GM12875 (cell line): Measurements from ENCODE around the gene HOXD8.

ENCODE experiments used
- H3K4me3 ChIP-seq: one replicate; pipeline ENCODE4 v1.5.1; 2011; ENCODE audit warnings: low read depth, low read length, control low read depth
- TF ChIP-seq, protein P1 (sequence below): IDR thresholded peaks from 2 replicates; pipeline ENCODE4 v1.5.1; 2011; ENCODE audit warnings: low read depth, mild to moderate bottlenecking, control low read depth, inconsistent platforms, low read length, moderate library complexity, borderline replicate concordance; ENCODE audit not compliant: insufficient read depth

The HOXD8 gene

DNA sequence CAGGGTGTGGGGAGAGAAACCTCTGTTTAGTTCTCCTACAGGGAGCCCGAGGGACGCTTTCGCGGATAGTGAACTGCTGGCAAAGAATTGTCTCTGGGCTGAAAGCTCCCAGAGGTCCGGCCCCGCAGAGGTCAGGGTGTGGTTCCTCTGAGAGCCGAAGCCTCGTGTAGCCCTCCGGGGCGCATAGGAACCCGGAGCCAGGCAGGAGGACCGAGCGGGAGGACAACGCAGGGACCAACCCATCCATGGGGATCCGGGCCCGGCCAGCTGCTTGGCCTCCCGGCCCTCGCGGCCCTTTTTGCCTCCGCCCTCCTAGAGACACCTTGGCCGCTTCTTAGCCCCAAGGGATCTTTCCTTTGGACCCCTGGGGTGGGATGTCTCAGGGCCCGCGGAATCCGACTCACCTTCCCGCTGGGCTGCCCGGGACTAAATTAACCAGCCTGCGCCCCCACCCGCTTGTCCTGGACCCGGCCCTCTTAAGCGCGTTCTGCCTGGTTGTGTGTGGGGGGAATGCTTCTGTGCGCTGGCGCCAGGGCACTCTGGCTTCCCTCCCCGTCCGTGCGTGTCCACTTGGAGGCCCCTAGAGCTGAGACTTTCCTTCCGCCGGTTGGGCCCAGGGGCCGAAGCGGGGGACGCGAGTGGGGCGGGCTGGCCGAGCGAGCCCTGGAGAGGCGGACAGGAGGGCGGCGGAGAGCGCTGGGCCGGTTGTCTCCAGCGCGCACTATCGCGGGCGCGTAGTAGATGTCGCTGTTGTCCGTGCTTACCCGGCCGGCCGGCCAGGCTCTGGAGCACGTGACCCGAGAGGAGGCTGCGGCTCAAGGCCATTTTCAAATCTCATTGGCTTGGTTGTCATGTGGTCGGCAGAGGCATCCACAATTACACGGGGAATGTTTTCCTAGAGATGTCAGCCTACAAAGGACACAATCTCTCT lies 13.4 kb upstream of the HOXD8 start, which contains the start of gene HOXD10:
Gene HOXD10 (plus strand): TSS at position 896 of the 931 bp plus-strand sequence. CDS start 56 bp downstream, outside the sequence.
- TF ChIP-seq, protein P1, sequence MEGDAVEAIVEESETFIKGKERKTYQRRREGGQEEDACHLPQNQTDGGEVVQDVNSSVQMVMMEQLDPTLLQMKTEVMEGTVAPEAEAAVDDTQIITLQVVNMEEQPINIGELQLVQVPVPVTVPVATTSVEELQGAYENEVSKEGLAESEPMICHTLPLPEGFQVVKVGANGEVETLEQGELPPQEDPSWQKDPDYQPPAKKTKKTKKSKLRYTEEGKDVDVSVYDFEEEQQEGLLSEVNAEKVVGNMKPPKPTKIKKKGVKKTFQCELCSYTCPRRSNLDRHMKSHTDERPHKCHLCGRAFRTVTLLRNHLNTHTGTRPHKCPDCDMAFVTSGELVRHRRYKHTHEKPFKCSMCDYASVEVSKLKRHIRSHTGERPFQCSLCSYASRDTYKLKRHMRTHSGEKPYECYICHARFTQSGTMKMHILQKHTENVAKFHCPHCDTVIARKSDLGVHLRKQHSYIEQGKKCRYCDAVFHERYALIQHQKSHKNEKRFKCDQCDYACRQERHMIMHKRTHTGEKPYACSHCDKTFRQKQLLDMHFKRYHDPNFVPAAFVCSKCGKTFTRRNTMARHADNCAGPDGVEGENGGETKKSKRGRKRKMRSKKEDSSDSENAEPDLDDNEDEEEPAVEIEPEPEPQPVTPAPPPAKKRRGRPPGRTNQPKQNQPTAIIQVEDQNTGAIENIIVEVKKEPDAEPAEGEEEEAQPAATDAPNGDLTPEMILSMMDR: no peak
- no peak within 1 kb of the TSS for H3K4me3 ChIP-seq

- TF ChIP-seq, protein P1: no peak
- H3K4me3 ChIP-seq: no peak overlapping the region
Measured at GRCh38 chr2:176117162-176117822, 12.2 kb upstream of the HOXD8 start.

DNA sequence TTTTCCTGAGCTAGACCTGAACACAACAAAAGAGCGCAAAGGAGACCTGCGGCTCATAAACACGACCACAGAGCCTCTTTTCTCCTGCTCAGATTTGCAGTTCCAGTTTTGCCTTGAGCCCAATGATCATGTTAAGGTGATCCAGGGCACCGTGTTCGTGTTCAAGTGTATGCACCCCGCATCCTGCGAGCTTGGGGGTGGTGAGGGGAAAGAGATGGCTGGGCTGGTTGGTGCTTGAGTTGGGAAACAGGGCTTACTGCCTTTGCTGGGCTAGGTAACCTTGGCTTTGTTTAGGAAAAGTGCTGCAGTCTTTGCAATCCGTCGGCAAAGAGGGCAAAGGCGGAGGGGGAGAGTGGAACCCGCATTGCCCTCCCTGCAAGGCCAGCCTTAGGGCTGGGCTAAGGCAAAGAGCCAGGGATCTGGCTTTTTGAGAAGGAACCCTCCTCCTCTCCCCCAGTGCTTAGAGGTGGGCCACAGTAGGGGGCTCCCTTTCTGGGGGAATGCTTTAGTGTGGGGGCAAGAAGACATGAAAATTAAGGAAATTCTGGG lies 11.6 kb upstream of the HOXD8 start:
- TF ChIP-seq, protein P1: no peak
- H3K4me3 ChIP-seq: no peak overlapping the region

GRCh38 chr2:176118601-176119339 lies 10.7 kb upstream of the HOXD8 start:
- TF ChIP-seq, protein P1: peak; percentile 64; the same call in 1 of the 2 replicates
- no peak overlapping the region for H3K4me3 ChIP-seq

DNA sequence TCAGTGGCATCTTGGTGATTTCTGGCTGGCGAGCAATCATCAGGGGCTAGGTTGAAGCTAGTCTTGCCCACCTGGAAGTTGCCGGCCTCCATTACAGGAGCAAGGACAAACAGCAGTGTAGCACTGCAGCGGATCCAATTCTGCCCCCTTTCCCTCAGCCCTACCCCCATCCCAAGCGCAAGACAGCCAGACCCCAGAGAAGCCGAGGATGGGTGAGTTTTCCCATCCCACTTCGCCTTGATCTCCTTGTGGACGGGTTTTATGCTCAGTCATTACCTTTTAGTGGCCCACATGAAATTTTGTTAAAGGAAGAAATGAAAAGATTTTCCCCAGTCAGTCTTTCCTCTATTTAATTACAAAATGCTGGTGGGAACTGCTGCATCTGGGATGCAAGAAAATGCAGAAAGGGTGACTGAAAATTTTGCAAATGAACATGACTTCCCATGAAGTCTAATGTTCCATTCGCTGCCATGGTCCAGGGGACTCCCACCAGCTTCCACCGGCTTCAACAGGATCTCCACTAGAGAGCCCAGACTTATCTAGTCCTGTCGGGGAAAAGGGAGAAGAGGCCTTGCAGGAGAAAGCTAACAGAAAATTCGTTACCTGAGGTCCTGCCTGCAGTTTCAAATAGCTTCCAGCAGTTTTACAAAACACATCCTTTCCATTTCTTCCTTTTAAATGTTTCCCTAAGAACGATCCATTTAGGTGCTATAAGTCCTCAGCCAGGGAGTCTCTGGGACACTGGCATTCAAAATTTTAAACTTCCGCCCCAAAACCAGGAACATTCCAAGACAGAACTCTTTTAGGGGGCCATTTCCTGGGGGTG lies 8.9 kb upstream of the HOXD8 start:
- no peak overlapping the region for H3K4me3 ChIP-seq
- TF ChIP-seq, protein P1: no peak

- TF ChIP-seq, protein P1: no peak
- no peak overlapping the region for H3K4me3 ChIP-seq
Measured at GRCh38 chr2:176121190-176122051, 8.1 kb upstream of the HOXD8 start.
